HL-60 (cell line): Measurements from ENCODE around the gene CPAMD8.

Experiments used
- DNase-seq, 2 experiments: peaks; one replicate each; pipeline ENCODE4 v3.0.0-alpha.2; 2010 to 2020; ENCODE audit warnings: low read depth in 1 of 2, low spot score in 1 of 2
- H3K27ac ChIP-seq: fragments of 250-450 bp; sonication (Bioruptor Pico); replicated peaks from 2 replicates; pipeline ENCODE4 v1.5.1; 2020; ENCODE audit warnings: mild to moderate bottlenecking, moderate library complexity
- H3K27me3 ChIP-seq: fragments of 250-450 bp; sonication (Bioruptor Pico); 2 replicates; pipeline ENCODE4 v1.5.1; 2021; ENCODE audit warnings: mild to moderate bottlenecking, moderate library complexity; ENCODE audit not compliant: insufficient read depth, poor library complexity, severe bottlenecking
- H3K4me3 ChIP-seq: replicated peaks from 2 replicates; pipeline ENCODE4 v1.5.1; 2011; ENCODE audit warnings: mild to moderate bottlenecking, control low read depth, low read length; ENCODE audit not compliant: insufficient read depth
- GABPA ChIP-seq: IDR thresholded peaks from 2 replicates; pipeline ENCODE4 v1.6.1; 2012; ENCODE audit warnings: low read depth
- POLR2AphosphoS5 ChIP-seq: IDR thresholded peaks from 2 replicates; pipeline ENCODE4 v1.6.1; 2012; ENCODE audit warnings: low read depth
- SPI1 ChIP-seq: IDR thresholded peaks from 2 replicates; pipeline ENCODE4 v1.6.1; 2012; ENCODE audit warnings: low read depth, mild to moderate bottlenecking, borderline replicate concordance
- TF ChIP-seq, protein P1 (sequence below): IDR thresholded peaks from one replicate; pipeline ENCODE4 v1.5.1; 2011; ENCODE audit warnings: low read length, control low read depth, inconsistent platforms; ENCODE audit not compliant: insufficient read depth
- TF ChIP-seq, protein P2 (sequence below): IDR thresholded peaks from 2 replicates; pipeline ENCODE4 v1.6.1; 2012; ENCODE audit warnings: low read depth; ENCODE audit not compliant: insufficient replicate concordance

The CPAMD8 gene

DNA sequence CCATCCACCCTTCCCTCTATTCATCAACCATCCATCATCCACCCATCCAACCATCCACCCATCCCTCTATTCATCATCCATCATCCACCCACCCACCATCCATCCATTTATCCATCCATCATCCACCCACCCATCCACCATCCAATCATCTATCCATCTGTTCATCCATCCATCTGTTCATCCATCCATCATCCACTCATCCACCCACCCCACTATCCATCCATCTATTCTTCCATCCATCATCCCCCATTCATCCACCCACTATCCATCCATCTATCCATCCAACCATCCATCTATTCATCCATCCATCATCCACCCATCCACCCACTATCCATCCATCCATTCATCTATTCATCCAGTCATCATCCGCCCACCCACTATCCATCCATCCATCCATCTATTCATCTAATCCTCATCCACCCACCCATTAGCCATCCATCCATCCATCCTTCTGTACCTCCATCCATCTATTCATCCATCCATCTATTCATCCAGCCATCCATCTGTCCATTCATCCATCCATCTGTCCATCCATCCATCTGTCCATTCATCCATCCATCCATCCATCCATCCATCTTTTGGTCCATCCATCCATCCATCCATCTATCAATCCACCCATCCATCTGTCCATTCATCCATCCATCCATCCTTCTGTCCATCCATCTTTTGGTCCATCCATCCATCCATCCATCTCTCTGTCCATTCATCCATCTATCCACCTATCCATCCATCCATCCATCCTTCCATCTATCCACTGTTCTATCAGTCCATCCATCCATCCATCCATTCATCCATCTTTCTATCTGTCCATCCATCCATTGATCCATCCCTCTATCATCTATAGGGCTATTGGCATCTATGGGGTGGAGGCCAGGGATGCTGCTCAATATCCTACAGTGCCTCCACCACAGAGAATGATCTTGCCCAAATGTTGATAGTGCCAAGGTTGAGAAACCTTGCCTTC, 47.5 kb downstream of the CPAMD8 start:
- no peak for DNase-seq
- no peak overlapping the region for H3K4me3 ChIP-seq
- TF ChIP-seq SPI1, result no peak
- TF ChIP-seq, protein P1, sequence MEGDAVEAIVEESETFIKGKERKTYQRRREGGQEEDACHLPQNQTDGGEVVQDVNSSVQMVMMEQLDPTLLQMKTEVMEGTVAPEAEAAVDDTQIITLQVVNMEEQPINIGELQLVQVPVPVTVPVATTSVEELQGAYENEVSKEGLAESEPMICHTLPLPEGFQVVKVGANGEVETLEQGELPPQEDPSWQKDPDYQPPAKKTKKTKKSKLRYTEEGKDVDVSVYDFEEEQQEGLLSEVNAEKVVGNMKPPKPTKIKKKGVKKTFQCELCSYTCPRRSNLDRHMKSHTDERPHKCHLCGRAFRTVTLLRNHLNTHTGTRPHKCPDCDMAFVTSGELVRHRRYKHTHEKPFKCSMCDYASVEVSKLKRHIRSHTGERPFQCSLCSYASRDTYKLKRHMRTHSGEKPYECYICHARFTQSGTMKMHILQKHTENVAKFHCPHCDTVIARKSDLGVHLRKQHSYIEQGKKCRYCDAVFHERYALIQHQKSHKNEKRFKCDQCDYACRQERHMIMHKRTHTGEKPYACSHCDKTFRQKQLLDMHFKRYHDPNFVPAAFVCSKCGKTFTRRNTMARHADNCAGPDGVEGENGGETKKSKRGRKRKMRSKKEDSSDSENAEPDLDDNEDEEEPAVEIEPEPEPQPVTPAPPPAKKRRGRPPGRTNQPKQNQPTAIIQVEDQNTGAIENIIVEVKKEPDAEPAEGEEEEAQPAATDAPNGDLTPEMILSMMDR, result no peak
- no peak for TF ChIP-seq GABPA
- no peak for TF ChIP-seq POLR2AphosphoS5
- TF ChIP-seq, protein P2, sequence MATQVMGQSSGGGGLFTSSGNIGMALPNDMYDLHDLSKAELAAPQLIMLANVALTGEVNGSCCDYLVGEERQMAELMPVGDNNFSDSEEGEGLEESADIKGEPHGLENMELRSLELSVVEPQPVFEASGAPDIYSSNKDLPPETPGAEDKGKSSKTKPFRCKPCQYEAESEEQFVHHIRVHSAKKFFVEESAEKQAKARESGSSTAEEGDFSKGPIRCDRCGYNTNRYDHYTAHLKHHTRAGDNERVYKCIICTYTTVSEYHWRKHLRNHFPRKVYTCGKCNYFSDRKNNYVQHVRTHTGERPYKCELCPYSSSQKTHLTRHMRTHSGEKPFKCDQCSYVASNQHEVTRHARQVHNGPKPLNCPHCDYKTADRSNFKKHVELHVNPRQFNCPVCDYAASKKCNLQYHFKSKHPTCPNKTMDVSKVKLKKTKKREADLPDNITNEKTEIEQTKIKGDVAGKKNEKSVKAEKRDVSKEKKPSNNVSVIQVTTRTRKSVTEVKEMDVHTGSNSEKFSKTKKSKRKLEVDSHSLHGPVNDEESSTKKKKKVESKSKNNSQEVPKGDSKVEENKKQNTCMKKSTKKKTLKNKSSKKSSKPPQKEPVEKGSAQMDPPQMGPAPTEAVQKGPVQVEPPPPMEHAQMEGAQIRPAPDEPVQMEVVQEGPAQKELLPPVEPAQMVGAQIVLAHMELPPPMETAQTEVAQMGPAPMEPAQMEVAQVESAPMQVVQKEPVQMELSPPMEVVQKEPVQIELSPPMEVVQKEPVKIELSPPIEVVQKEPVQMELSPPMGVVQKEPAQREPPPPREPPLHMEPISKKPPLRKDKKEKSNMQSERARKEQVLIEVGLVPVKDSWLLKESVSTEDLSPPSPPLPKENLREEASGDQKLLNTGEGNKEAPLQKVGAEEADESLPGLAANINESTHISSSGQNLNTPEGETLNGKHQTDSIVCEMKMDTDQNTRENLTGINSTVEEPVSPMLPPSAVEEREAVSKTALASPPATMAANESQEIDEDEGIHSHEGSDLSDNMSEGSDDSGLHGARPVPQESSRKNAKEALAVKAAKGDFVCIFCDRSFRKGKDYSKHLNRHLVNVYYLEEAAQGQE, result no peak
- H3K27ac ChIP-seq, result no peak overlapping the region
- H3K27me3 ChIP-seq, result no peaks in the 10 kb centered on the region

- Histone ChIP-seq H3K4me3 (no peak overlapping the region), H3K27ac (no peak overlapping the region), H3K27me3 (no peaks in the 10 kb centered on the region)
- no peak for DNase-seq
- TF ChIP-seq SPI1, result no peak
These were observed 48.5 kb downstream of the CPAMD8 start for GRCh38 chr19:16978156-16978555.

GRCh38 chr19:16977306-16977705, 49.3 kb downstream of the CPAMD8 start:
- no peak overlapping the region for H3K4me3 ChIP-seq

More at GRCh38 chr19:16977306-16977705, 49.3 kb downstream of the CPAMD8 start:
- H3K27me3 ChIP-seq, result no peaks in the 10 kb centered on the region
- no peak for TF ChIP-seq POLR2AphosphoS5
- TF ChIP-seq, protein P1, result no peak
- TF ChIP-seq SPI1, result no peak
- TF ChIP-seq, protein P2, result no peak
- TF ChIP-seq GABPA, result no peak
- no peak for DNase-seq
- H3K27ac ChIP-seq, result no peak overlapping the region
